Hematopoietic multipotent progenitor cell treated with erythropoietin and hydrocortisone succinate and interleukin-3 and kit ligand, for 17 days (in vitro differentiated cells): ENCODE measurements around the gene SDHA.

Experiments
- DNase-seq: peaks from one replicate; pipeline ENCODE4 v3.0.0-alpha.2; 2015; ENCODE audit warnings: low spot score

The SDHA gene

GRCh38 chr5:217494-218456 lies at the start of gene SDHA, which contains the start of gene CCDC127:
TSS of gene SDHA (plus strand) at chr5:218320. CDS start at chr5:218356, 36 bp downstream.
TSS of gene CCDC127 (minus strand) at chr5:218153. CDS start at chr5:216849, 1,304 bp downstream.
- peak; percentile 92 for DNase-seq

- DNase-seq = no peak
Observed at GRCh38 chr5:169071-169727, 48.9 kb upstream of the SDHA start.

- no peak for DNase-seq
Observed at GRCh38 chr5:169728-170094, 48.4 kb upstream of the SDHA start.

GRCh38 chr5:170971-171800 lies 46.9 kb upstream of the SDHA start:
- DNase-seq = no peak

GRCh38 chr5:171801-172331 lies 46.3 kb upstream of the SDHA start:
- DNase-seq = no peak

GRCh38 chr5:172421-172820 lies 45.7 kb upstream of the SDHA start:
- DNase-seq = no peak

GRCh38 chr5:172841-173251 lies 45.3 kb upstream of the SDHA start:
- no peak for DNase-seq

GRCh38 chr5:173392-174290 lies 44.5 kb upstream of the SDHA start:
- no peak for DNase-seq

GRCh38 chr5:174291-174600 lies 43.9 kb upstream of the SDHA start:
- DNase-seq = no peak

GRCh38 chr5:174876-175465 lies 43.1 kb upstream of the SDHA start:
- no peak for DNase-seq

- DNase-seq = no peak
Observed at GRCh38 chr5:176296-176823, 41.8 kb upstream of the SDHA start.

GRCh38 chr5:178110-178509 lies 40.0 kb upstream of the SDHA start:
- DNase-seq = no peak

- DNase-seq = no peak
Observed at GRCh38 chr5:179401-179800, 38.7 kb upstream of the SDHA start.

- no peak for DNase-seq
Observed at GRCh38 chr5:180286-180918, 37.7 kb upstream of the SDHA start.

GRCh38 chr5:181160-181559 lies 37.0 kb upstream of the SDHA start:
- no peak for DNase-seq

GRCh38 chr5:181566-181965 lies 36.6 kb upstream of the SDHA start:
- no peak for DNase-seq

GRCh38 chr5:182126-182525 lies 36.0 kb upstream of the SDHA start:
- no peak for DNase-seq

- no peak for DNase-seq
Observed at GRCh38 chr5:184471-184870, 33.6 kb upstream of the SDHA start.

- no peak for DNase-seq
Observed at GRCh38 chr5:185095-186070, 32.7 kb upstream of the SDHA start.
